VCaP (cell line): ENCODE results near the gene EIF4G3.

Experiments used
- H3K27ac ChIP-seq: fragments of 450-650 bp; 2 replicates; pipeline ENCODE4 v1.5.1; 2017
- TF ChIP-seq, protein P1 (sequence below): fragments of 450-650 bp; conservative IDR thresholded peaks from 2 replicates; pipeline ENCODE4 v1.5.1; 2017; ENCODE audit warnings: mild to moderate bottlenecking, moderate library complexity

Gene EIF4G3

DNA sequence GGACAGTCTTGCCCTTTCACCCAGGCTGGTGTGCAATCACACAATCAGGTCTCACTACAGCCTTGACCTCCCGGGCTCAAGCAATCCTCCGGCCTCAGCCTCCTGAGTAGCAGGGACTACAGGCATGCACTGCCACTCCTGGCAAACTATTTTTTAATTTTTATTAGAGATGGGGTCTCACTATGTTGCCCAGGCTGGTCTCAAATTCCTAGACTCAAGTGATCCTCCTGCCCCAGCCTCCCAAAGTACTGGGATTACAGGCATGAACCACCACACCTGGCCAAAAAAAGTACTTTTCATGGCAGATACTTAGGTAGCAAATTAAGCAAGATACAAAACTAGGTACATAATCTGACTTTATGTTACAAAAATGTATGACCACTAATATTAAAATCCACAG lies 8.3 kb downstream of the EIF4G3 start:
- H3K27ac ChIP-seq: no peak overlapping the region
- TF ChIP-seq, protein P1, sequence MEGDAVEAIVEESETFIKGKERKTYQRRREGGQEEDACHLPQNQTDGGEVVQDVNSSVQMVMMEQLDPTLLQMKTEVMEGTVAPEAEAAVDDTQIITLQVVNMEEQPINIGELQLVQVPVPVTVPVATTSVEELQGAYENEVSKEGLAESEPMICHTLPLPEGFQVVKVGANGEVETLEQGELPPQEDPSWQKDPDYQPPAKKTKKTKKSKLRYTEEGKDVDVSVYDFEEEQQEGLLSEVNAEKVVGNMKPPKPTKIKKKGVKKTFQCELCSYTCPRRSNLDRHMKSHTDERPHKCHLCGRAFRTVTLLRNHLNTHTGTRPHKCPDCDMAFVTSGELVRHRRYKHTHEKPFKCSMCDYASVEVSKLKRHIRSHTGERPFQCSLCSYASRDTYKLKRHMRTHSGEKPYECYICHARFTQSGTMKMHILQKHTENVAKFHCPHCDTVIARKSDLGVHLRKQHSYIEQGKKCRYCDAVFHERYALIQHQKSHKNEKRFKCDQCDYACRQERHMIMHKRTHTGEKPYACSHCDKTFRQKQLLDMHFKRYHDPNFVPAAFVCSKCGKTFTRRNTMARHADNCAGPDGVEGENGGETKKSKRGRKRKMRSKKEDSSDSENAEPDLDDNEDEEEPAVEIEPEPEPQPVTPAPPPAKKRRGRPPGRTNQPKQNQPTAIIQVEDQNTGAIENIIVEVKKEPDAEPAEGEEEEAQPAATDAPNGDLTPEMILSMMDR: no peak

DNA sequence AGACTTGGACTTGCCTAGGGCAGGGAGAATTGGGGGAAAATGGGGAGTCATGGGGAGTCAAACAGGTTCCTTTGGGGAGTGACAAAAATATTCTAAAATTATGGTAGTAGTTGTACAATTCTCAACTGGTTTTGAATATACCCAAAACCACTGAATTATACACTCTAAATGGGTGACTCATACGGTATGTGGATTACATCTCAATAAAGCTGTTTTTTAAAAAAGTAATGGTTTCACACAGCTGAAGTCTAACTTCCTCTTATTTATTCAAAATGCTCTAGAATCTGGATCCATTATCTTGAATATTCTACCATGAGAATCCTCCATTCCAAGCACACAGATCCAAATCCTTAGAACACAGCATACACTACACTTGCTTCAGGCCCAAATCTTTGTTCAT lies 11.1 kb downstream of the EIF4G3 start:
- H3K27ac ChIP-seq: no peak overlapping the region
- TF ChIP-seq, protein P1: no peak

DNA sequence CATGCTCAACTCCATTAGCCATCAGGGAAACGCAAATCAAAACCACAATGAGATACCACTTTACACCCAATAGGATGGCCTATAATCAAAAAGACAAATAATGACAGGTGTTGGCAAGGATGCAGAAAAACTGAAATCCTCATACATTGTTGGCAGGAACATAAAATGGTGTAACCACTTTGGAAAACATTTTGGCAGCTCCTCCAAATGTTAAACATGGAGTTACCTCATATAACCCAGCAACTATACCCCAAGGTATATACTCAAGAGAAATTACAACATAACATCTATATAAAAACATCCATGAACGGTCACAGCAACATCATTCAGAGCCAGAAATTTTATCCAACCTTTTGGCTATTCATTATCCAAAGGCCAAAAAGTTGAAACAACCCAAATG lies 11.6 kb downstream of the EIF4G3 start:
- H3K27ac ChIP-seq: no peak overlapping the region

DNA sequence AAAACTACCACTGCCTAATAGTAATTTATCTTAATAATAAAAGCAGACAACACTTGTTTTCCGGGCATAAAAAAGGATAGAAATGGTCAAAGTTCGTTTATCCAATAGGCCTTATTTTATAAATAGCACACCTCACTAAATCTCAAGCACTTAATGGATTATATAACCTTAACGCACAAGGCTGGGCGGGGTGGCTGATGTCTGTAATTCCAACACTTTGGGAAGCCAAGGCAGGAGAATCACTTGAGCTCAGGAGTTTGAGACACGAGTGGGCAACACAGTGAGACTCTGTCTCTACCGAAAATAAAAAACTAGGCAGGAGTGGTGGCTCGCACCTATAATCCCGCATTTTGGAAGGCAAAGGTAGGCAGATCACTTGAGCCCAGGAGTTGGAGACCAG lies 12.4 kb downstream of the EIF4G3 start:
- H3K27ac ChIP-seq: no peak overlapping the region; the same call in 1 of the 2 replicates
- TF ChIP-seq, protein P1: no peak

More for the DNA sequence above, 11.6 kb downstream of the EIF4G3 start:
- TF ChIP-seq, protein P1: no peak

DNA sequence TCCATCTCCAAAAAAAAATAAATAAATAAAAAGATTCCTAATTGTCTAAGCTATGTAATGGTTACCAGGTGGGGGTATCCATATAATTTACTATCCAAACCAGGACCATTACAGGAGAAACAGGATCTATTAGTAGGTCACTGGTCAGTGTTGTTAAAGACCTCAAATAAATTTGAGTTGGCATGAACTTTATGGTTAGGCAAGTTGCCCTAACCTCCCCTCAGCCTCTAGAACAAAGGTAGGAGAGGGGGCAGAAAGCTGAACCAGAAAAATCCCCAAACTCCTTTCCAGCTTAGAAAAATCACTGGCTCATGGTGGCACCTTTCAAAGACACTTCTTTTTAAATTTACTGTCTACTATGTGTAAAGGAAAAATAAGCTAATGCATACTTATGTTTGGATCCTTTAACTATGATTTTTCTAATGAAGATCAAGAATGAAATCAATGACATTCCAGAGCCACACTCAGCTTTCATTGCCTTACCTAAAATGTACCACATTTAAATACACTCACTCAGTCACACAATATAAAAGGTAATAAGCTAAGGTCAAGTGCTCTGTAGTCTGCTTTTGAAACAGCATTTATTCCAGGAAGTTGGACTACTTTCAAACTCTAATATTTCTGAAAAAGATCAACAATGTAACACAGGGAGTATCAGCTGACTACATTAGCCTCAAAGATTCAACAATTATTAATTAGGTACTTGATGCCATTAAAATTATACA lies 13.8 kb downstream of the EIF4G3 start:
- H3K27ac ChIP-seq: peak overlapping the region; percentile 31
- TF ChIP-seq, protein P1: no peak

DNA sequence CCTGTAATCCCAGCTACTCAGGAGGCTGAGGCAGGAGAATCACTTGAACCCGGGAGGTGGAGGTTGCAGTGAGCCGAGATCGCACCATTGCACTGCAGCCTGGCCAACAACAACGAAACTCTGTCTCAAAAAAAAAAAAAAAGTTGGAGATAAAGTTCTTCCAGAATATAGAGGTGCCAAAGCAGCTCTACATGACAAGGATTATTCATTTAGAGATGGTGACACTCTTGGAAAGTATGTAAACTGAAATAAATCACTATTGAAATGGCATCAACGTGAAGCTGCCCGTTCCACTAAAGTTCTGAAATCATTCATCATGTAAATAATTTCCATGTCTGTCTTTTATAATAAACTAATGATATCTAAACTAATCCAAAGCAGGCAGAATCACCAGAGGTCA lies 14.9 kb downstream of the EIF4G3 start:
- H3K27ac ChIP-seq: no peak overlapping the region
- TF ChIP-seq, protein P1: no peak

DNA sequence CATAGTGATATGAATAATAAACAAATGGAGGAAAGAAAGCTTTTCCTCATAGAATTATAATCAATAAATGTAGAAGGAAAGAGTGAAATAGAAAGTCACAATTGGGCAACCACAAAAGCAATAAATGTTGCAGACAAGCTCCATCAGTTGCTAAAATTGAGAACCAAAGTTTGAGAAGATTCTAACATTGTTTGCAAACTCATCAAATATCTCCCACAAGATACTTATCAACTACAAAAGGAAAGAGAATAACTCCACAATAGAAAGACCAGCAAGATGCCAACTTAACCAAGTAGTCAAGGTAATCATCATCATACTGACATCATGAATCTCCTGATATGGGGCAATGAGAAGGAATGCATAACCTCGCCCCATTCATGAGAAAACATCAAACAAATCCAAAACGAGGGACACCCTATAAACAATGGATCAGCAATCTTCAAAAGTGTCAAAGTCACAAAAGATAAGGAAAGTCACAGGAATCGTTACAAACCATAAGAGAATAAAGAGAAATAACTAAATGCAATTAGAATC lies 16.4 kb downstream of the EIF4G3 start:
- TF ChIP-seq, protein P1: no peak
- H3K27ac ChIP-seq: no peak overlapping the region
